KOPT-K1 (cell line): Measurements from ENCODE around the gene TLE1.
"Not testable (repeated sequence)": the region's sequence is repeated elsewhere in the genome, so short reads cannot be mapped to it uniquely, and the experiment has no call there.

ENCODE experiments used
- H3K27ac ChIP-seq: fragments of 200-600 bp; sonication (generic); 2 replicates; pipeline ENCODE4 v1.5.1; 2016; ENCODE audit warnings: antibody characterized with exemption, mild to moderate bottlenecking, low read depth, low read length; ENCODE audit not compliant: poor library complexity, severe bottlenecking
- H3K36me3 ChIP-seq: fragments of 200-600 bp; sonication (generic); 2 replicates; pipeline ENCODE4 v1.5.1; 2017; ENCODE audit warnings: antibody characterized with exemption, mild to moderate bottlenecking, low read length, moderate library complexity; ENCODE audit not compliant: insufficient read depth
- H3K9me3 ChIP-seq: fragments of 200-600 bp; sonication (generic); 2 replicates; pipeline ENCODE4 v1.5.1; 2017; ENCODE audit warnings: antibody characterized with exemption, low read length, mild to moderate bottlenecking; ENCODE audit not compliant: insufficient read depth, poor library complexity, severe bottlenecking

The TLE1 gene

DNA sequence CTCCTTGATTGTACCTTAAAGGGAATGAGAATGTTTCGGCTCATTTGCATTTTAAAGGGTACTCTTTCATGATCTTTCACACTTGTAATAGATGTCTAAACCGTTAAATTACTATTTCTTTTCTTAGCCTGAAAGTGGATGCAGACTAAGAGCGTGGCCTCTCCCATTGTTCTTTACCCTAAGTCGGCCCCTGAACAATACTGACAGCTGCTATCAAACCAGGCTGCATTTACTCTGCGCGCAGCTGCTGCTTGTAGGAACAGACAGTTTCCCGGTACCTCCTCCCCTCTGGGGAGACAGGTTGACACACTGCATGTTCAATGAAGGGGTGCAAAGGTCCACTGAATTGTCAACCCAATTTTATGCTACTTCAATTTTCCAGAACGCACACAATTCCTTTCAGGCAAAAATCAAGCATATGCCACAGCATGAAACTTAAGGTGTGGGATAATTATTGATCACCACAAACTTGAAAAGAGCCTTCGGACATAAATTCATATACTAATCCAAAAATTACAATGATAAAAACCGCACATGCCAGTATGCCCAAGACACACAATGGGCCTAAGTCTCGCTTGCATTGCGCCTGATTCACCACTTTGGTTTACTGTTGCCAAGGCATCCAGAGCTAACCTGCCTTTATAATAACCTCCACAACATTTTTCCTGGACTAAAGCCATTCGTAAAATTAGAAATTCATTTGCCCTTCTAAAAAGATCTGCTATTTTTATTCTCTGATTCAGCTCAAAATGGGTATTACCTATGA lies 39.7 kb downstream of the TLE1 start:
- Histone ChIP-seq H3K9me3 (no peaks in the 10 kb centered on the region), H3K36me3 (no peaks in the 10 kb centered on the region), H3K27ac (no peak overlapping the region)

DNA sequence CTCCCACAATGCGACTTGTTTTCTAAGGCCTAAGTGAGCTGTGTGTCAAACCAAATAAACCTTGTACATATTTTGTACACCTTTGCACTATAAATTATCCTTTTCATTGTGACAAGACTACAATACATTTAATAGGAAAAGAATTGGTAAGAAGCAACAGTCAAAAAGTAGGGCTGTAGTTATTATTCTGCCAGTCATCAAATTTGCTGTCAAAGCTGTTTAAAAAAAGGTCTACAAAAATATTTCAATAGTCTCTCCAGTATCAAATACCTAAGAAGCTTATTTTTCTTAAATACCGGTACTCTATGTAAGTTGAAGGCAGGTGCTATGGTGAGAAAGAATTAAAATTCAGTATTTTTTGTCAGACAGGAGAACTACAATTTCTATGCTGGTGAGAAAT lies 40.5 kb downstream of the TLE1 start:
- no peaks in the 10 kb centered on the region for H3K9me3 ChIP-seq
- no peak overlapping the region for H3K27ac ChIP-seq
- no peaks in the 10 kb centered on the region for H3K36me3 ChIP-seq

DNA sequence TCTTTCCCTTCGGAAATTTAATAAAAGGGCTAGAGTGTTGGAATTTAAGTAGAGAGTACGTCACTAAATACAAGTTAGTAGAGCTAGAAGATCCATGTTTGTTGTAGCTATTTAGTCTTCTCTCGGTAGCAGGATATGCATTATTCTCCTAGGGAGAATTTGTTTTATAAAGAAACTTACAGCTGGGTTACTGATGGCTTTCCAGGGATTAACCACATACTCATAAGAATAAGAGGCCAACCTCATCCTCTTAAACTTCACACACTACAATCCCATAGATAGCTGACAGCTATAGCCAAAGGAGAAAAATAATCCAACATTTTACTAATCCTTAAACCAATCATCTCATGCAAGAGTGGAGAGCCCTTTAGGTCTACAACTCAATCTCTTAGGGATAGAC lies 43.0 kb downstream of the TLE1 start:
- H3K9me3 ChIP-seq: no peaks in the 10 kb centered on the region
- no peak overlapping the region for H3K27ac ChIP-seq
- H3K36me3 ChIP-seq: no peaks in the 10 kb centered on the region

DNA sequence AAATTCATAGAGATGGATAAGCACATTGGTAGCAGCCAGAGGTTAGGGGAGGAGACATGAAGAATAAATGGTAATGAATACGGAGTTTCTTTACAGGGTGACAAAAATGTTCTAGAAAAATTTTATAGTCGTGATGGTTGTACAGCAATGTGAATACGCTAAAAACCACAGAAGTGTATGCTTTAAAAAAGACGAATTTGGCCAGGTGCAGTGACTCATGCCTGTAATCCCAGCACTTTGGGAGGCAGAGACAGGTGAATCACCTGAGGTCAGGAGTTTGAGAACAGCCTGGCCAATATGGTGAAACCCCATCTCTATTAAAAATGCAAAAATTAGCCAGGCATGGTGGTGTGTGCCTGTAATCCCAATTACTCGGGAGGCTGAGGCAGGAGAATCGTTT lies 44.8 kb downstream of the TLE1 start:
- H3K9me3 ChIP-seq, H3K36me3 ChIP-seq, H3K27ac ChIP-seq: not testable (repeated sequence)

DNA sequence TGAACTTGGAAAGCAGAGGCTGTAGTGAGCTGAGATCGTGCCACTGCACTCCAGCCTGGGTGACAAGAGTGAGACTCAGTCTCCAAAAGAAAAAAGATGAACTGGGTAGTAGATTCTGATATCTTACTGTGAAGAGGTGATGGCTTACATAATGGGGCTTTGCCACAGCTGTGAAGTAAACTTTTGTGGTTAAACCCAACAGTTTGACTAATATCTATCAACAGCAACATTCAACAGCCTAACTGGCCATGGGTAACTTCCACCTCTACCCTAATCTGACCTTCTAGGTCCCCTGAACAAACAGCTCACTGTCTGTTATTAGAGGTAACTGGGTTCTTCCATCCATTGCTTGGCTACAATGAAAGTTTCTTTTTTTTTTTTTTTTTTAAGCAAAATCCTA lies 52.1 kb downstream of the TLE1 start:
- Histone ChIP-seq H3K36me3 (no peaks in the 10 kb centered on the region), H3K27ac (no peak overlapping the region), H3K9me3 (no peaks in the 10 kb centered on the region)

DNA sequence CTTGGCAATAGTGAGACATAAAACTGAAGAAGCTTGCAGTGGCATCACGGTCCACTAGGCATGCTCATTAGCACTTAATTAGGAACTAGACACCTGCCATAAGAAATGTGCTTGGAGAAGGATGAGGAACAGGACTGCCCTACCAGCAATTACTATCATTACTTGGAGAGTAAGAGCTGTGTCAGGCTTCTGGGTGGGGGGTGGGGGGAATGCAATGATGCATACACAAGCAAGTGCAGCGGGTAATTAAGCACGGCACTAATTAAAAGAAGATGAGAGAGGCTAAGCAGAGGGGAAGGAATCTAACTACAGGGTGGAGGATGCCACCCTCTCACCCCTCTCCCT lies 53.1 kb downstream of the TLE1 start:
- H3K36me3 ChIP-seq: no peaks in the 10 kb centered on the region
- no peak overlapping the region for H3K27ac ChIP-seq
- no peaks in the 10 kb centered on the region for H3K9me3 ChIP-seq

DNA sequence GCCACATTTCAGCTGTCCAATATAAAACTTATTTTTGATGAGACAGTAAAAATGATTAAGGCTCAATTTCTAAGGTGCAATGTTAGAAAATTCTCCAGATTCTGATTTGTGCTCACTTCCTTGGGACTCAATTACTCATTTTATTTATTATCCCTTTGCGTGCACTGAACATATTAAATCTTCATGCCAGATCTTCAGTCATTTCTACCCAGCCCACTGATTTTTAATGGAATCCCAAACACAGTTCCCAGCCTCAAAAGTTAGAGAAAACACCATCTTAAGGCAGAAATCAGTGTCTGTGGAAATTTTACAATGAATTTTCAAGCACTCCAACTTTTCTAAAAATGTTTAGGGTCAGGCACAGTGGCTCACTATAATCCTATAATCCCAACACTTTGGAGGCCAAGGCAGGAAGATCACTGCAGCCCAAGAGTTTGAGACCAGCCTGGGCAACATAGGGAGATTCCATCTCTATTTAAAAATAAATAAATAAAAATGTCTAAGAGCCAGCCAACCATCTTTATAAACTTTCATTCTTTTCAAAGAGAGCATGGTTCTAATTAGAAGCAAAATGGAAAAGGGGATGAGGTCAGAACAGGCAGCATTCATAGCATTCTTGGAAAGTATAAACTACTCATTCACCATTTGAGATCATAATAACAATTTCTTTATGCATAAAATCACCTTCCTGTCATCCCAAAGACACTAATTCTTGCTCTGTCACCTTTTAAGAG lies 53.7 kb downstream of the TLE1 start:
- Histone ChIP-seq H3K36me3 (no peaks in the 10 kb centered on the region), H3K9me3 (no peaks in the 10 kb centered on the region), H3K27ac (no peak overlapping the region)

DNA sequence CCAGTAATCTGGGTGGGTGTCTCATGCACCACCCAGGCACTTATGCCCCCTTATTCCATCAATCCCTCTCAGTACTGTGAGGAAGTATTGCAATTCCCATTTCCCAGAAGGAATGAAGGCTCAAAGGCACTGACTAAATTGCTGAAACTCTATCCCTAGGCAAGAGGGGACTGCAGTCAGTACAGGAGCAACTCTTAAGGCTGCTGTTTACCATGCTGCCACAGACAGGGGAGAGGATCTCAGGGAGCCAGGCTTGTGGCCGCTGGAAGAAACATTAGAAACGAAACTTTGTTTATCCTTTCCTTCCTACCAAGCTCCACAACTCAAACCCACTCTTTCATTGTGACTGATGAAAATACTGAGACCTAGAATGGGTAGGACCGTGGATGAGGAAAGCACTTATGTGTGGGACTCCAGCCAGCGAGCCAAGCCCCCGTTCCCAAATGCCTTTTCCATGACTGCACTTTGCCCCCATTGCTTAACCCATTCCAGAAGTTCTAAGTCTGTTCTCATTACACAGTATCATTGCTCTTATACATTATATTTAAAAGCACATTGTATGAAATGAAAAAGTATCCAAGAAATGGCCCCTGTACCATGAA lies 54.3 kb downstream of the TLE1 start:
- H3K27ac ChIP-seq: no peak overlapping the region
- H3K36me3 ChIP-seq: no peaks in the 10 kb centered on the region
- no peaks in the 10 kb centered on the region for H3K9me3 ChIP-seq

DNA sequence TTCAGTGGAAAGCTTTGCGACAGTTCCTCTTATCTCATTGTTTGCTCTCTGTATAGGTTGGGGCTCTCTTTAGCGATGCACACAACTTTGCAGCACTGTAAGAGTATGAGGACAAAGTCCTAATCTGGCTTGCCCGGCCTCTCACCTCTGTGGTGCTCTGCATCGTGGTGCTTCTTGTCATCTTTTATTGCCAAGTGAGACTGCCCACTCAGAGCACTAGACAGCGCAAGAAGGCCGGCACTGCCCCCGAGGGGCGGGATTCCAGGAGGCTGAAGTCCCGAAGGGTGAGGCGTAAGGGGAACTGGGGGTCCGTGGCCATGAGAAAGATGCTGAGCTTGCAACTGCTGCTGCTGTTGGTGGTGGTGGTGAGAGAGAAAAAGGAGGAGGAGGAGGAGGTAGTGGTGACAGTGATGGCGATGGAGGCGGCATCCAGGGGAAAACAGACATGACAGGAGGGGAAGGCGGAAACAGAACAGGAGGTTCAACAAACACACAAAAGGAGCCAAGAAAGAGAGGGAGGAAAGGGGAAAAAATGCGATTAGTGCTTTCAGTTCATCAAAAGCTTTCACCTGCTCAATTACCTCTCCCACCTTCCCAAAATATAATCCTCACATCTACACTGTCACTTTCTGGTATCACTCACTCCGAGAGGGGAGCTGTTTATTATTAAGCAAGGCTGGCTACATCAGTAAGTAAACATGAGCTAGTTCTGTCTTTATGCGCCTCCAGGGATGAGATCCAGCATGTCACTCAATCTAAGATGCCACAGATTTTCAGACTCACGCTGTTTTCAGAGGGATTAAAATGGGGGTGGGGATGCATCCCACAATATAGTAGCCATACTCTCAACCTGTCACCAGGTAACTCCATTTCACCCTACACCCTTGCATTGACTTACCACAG lies 55.1 kb downstream of the TLE1 start:
- Histone ChIP-seq H3K9me3 (no peaks in the 10 kb centered on the region), H3K36me3 (no peaks in the 10 kb centered on the region), H3K27ac (no peak overlapping the region)

DNA sequence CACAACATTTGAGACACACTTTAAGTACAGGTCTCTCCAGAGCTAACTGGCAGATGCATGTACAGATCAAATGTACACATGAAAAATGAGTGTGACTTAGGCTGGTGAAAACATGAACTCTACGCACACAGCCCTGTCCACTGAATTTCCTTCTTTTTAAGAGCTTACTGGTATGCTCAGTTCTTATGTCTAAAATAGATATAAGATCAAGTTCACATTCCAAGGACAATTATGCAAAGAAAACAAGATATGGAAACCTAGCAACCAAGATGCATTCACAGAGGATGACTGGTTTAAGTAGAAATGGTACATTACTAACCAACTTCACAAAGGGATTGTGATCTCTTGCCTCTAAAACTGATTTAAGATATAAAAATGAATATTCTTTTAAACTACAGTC lies 56.7 kb downstream of the TLE1 start:
- Histone ChIP-seq H3K36me3 (no peaks in the 10 kb centered on the region), H3K9me3 (no peaks in the 10 kb centered on the region), H3K27ac (no peak overlapping the region)

DNA sequence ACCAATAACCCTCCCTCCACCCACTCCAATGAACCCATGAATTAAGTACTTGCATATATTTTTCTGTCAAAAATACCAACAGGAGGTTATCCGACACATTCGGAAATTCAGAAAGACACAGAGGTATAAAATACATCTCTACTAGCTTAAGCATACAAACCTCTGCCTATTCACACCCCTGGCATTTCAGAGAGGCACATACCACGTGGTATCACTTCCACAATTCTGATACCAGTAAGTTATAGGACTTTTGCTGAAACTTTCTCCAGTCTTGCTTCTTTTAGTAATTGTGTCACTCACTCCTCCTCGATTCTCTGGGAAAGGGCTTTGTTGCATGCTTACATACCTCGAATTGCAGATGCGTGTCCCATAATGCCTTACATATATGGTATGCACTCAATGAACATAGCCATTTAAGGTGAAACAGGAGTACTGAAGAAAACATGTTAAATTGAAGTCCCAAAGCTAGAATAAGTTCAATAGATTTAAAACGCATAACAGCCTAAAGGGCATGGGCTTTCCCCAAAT lies 58.1 kb downstream of the TLE1 start:
- no peaks in the 10 kb centered on the region for H3K9me3 ChIP-seq
- H3K27ac ChIP-seq: no peak overlapping the region
- no peaks in the 10 kb centered on the region for H3K36me3 ChIP-seq

DNA sequence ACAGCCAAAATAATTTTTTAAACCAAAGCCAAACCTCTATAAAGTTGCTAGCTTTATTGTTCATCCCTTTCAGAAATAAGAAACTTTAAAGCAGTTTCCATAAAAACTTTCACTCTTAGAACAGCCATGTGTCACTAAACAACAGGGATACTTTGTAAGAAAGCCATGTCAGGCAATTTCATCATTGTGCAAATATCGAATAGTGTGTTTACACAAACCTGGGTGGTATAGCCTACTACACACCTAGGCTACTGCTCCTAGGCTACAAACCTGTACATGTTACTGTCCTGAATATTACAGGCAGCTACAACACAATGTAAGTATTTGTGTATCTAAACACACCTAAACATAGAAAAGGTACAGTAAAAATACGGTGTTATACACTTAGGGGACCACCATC lies 59.9 kb downstream of the TLE1 start:
- Histone ChIP-seq H3K27ac (no peak overlapping the region), H3K9me3 (no peaks in the 10 kb centered on the region), H3K36me3 (no peaks in the 10 kb centered on the region)

DNA sequence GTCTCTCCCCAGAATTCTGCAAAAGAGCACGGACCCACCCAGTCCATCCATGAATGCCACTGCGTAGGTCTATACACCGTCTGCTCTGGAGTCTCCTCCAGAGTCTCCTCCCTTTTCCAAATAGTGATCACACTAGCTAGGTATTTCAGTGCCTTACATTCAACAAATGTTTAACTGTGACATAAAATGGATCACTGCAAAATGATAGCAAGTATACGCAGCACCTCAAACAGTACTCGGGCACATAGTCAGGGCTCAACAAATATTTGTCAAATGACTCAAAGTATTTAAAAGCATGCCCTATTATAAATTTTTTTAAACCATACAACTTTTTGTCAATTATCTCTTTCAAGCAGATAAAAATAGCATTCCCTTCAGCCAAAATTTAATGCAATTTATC lies 60.5 kb downstream of the TLE1 start:
- no peak overlapping the region for H3K27ac ChIP-seq
- H3K9me3 ChIP-seq: no peaks in the 10 kb centered on the region
- no peaks in the 10 kb centered on the region for H3K36me3 ChIP-seq

DNA sequence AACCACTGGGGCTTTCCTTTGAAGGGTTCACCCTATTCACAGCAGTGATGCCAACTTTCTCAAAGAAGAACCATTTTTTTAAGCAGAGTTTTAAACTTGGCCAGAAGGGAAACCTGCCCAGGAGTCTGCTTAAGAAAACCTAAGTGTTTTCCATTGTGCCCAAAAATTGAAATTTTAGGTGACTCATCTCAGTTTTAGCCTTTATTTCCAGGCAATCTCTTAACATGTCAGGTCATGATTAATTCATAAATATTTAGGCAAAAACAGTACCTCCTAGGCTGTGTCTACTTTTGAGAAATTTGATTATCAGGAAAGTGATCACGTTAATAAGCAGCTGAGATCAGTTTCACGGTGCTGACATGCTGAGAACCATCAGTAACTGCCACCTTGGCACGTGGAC lies 61.9 kb downstream of the TLE1 start:
- Histone ChIP-seq H3K27ac (no peak overlapping the region), H3K36me3 (no peaks in the 10 kb centered on the region), H3K9me3 (no peaks in the 10 kb centered on the region)

DNA sequence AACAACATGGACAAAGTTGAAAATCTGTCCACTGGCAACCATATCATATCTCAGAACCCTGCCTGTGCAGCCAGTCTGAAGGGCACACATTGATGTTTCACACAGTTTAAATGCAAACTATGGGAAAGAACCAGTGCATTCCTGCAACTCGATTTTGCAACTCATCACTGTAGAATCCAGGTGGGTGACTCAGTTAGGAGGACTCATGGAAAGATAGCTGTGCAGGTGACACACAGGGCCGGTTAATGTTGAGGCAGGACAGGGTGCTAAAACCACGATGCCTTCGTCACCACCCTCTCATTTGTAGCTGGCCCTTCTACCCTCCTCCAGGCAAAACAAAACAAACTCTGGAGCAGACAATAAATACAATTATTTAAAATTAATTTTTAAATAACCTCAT lies 62.8 kb downstream of the TLE1 start:
- no peaks in the 10 kb centered on the region for H3K9me3 ChIP-seq
- no peak overlapping the region for H3K27ac ChIP-seq
- H3K36me3 ChIP-seq: no peaks in the 10 kb centered on the region
